PC-3 (cell line): ENCODE data around the gene NPY4R2. TPM values are rescaled to one million over a fixed set of nuclear protein-coding genes. Genes with fewer than 3 reads are reported as not detected.
"Not testable (repeated sequence)": the region's sequence is repeated elsewhere in the genome, so short reads cannot be mapped to it uniquely, and the experiment has no call there.

Experiments
- ATAC-seq: fragments of 200-7000 bp; cut with Tn5 transposase; 2 replicates; pipeline ENCODE4 v1.9.1; 2020; ENCODE audit warnings: mild to moderate bottlenecking, moderate library complexity
- Bru-seq: library from RNA; stranded (reverse); fragments of 400-500 nt; gene quantifications from one replicate; lab custom pipeline; 2021; lab: Mats Ljungman, UMichigan
- BruChase-seq, 2 experiments: library from RNA; stranded (reverse); fragments of 400-500 nt; gene quantifications; one replicate each; lab custom pipeline; 2021; lab: Mats Ljungman, UMichigan
- BruUV-seq: library from RNA; stranded (reverse); fragments of 400-500 nt; replicated peaks from 2 replicates; lab custom pipeline; 2021; lab: Mats Ljungman, UMichigan
- CTCF ChIA-PET: fragments of 300-600 bp; sonication (Branson Sonifier 250); formaldehyde crosslinking; loops from one replicate; lab custom pipeline; 2022; ENCODE audit warnings: antibody characterized with exemption; lab: Charles Lee
- POLR2A ChIA-PET: fragments of 300-600 bp; sonication (Branson Sonifier 250); formaldehyde crosslinking; loops from one replicate; lab custom pipeline; 2022; ENCODE audit warnings: antibody characterized with exemption; ENCODE audit not compliant: unreplicated experiment; lab: Charles Lee
- DNase-seq: peaks from one replicate; pipeline ENCODE4 v3.0.0-alpha.2; 2015
- H2AFZ ChIP-seq: fragments of 300-600 bp; sonication (generic); 2 replicates; pipeline ENCODE4 v1.6.0; 2016; ENCODE audit warnings: antibody characterized with exemption, low read length
- H3F3A ChIP-seq: fragments of 300-600 bp; sonication (generic); one replicate; pipeline ENCODE4 v1.6.0; 2017; ENCODE audit warnings: antibody characterized with exemption, low read length, control low read depth, mild to moderate bottlenecking; ENCODE audit not compliant: unreplicated experiment
- H3K27ac ChIP-seq: fragments of 300-600 bp; sonication (generic); 2 replicates; pipeline ENCODE4 v1.5.1; 2016; ENCODE audit warnings: mild to moderate bottlenecking, low read length
- H3K27me3 ChIP-seq: fragments of 300-600 bp; sonication (generic); 2 replicates; pipeline ENCODE4 v1.6.1; 2016; ENCODE audit warnings: low read length, mixed read lengths
- H3K36me3 ChIP-seq: fragments of 300-600 bp; sonication (generic); 2 replicates; pipeline ENCODE4 v1.6.1; 2016; ENCODE audit warnings: low read depth, mixed run types, low read length, mixed read lengths
- H3K4me1 ChIP-seq: fragments of 300-600 bp; sonication (generic); 2 replicates; pipeline ENCODE4 v1.5.1; 2016; ENCODE audit warnings: low read length; ENCODE audit not compliant: insufficient read depth
- H3K4me2 ChIP-seq: fragments of 300-600 bp; sonication (generic); 2 replicates; pipeline ENCODE4 v1.6.0; 2016; ENCODE audit warnings: low read length
- H3K4me3 ChIP-seq: fragments of 300-600 bp; sonication (generic); 2 replicates; pipeline ENCODE4 v1.5.1; 2016; ENCODE audit warnings: mild to moderate bottlenecking, low read length, mixed read lengths
- H3K79me2 ChIP-seq: fragments of 300-600 bp; sonication (generic); 2 replicates; pipeline ENCODE4 v1.6.1; 2017; ENCODE audit warnings: low read length, mixed read lengths
- H3K9ac ChIP-seq: fragments of 300-600 bp; sonication (generic); 2 replicates; pipeline ENCODE4 v1.6.0; 2016; ENCODE audit warnings: mild to moderate bottlenecking, low read length
- H3K9me2 ChIP-seq: fragments of 300-600 bp; sonication (generic); replicated peaks from 2 replicates; pipeline ENCODE4 v1.6.1; 2016; ENCODE audit warnings: mixed run types, low read length, mixed read lengths
- H3K9me3 ChIP-seq: fragments of 300-600 bp; sonication (generic); 2 replicates; pipeline ENCODE4 v1.6.1; 2016; ENCODE audit warnings: low read length, mixed read lengths
- H4K20me1 ChIP-seq: fragments of 300-600 bp; sonication (generic); 2 replicates; pipeline ENCODE4 v1.6.1; 2016; ENCODE audit warnings: low read length, mixed read lengths
- intact Hi-C: fragments of 100-400 bp; cut with micrococcal nuclease; formaldehyde crosslinking; loops from 2 replicates; pipeline ENCODE4 v1.9.0; 2023
- long read RNA-seq: library from polyadenylated mRNA; unstranded; transcript quantifications from one replicate; pipeline ENCODE4 v2.0.0, GENCODE V29; 2021; ENCODE audit not compliant: unreplicated experiment
- total RNA-seq: library from RNA; depleted of rRNA; stranded (reverse); fragments of >200 nt; gene quantifications from 2 replicates; pipeline ENCODE4 v1.2.3, GENCODE V29; 2014; rRNA removed

Gene NPY4R2, protein sequence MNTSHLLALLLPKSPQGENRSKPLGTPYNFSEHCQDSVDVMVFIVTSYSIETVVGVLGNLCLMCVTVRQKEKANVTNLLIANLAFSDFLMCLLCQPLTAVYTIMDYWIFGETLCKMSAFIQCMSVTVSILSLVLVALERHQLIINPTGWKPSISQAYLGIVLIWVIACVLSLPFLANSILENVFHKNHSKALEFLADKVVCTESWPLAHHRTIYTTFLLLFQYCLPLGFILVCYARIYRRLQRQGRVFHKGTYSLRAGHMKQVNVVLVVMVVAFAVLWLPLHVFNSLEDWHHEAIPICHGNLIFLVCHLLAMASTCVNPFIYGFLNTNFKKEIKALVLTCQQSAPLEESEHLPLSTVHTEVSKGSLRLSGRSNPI
- total RNA-seq (not detected in 2 replicates), Bru-seq, nascent RNA (not detected), BruChase-seq, experiment 1, labeled RNA remaining after a 6-hour chase (not detected), BruChase-seq, experiment 2, labeled RNA remaining after a 2-hour chase (not detected)
- long read RNA-seq = 0 reads

DNA sequence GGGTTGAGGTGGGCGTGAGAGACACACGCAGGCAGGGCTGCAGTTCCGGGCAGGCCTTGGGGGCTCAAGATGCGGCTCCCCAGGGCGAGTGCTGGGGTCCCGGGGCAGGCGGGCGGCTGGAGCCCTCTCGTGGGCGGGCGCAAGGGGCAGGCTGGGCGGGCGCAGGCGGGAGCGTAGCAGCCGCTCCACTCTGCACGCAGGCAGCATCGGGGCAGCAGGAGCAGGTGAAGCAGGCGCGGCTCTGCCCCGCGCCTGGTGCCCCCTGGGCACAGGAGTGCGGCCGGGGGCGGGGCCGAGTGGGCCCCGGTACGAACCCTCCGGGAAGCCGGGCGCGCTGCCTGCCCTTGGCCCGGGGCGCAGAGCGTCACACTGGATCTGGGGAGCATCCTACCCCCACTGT, at the start of gene NPY4R2:
NPY4R2 (plus strand) TSS at position 188 of the 400 bp plus-strand sequence. CDS start 3,326 bp downstream, outside the sequence.
- H3K4me2 ChIP-seq, H3K9me3 ChIP-seq, H3K27me3 ChIP-seq, BruUV-seq, POLR2A ChIA-PET, H3K4me1 ChIP-seq, H3K9ac ChIP-seq, intact Hi-C loops, H3K4me3 ChIP-seq, H3K27ac ChIP-seq, ATAC-seq, DNase-seq, CTCF ChIA-PET, H3K36me3 ChIP-seq, H2AFZ ChIP-seq, H4K20me1 ChIP-seq, H3K9me2 ChIP-seq, H3F3A ChIP-seq, H3K79me2 ChIP-seq: not testable (repeated sequence)

DNA sequence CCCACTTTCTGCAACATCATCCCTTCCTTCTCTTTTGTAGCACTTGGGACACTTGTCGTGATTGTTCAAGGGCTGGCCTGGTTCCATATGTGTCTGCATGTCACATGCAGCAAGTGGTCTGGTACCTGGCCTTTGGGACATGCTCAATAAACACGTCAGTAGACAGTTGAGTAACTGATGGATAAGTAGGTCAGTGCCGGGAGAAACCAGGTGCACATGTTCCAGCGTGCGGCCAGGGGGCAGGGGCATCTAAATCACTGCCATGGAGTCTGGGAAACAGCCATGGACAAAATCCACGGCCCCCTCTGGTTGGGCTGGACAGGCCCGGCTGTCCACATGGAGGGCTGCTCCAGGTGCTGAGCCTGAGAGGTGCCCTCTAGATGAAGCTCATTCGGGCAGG, 47.6 kb upstream of the NPY4R2 start:
- H3F3A ChIP-seq, DNase-seq, H4K20me1 ChIP-seq, H3K4me1 ChIP-seq, H3K36me3 ChIP-seq, CTCF ChIA-PET, H2AFZ ChIP-seq, H3K79me2 ChIP-seq, H3K9me2 ChIP-seq, POLR2A ChIA-PET, H3K27me3 ChIP-seq, H3K4me3 ChIP-seq, H3K9ac ChIP-seq, intact Hi-C loops, ATAC-seq, H3K4me2 ChIP-seq, H3K27ac ChIP-seq, H3K9me3 ChIP-seq, BruUV-seq: not testable (repeated sequence)

DNA sequence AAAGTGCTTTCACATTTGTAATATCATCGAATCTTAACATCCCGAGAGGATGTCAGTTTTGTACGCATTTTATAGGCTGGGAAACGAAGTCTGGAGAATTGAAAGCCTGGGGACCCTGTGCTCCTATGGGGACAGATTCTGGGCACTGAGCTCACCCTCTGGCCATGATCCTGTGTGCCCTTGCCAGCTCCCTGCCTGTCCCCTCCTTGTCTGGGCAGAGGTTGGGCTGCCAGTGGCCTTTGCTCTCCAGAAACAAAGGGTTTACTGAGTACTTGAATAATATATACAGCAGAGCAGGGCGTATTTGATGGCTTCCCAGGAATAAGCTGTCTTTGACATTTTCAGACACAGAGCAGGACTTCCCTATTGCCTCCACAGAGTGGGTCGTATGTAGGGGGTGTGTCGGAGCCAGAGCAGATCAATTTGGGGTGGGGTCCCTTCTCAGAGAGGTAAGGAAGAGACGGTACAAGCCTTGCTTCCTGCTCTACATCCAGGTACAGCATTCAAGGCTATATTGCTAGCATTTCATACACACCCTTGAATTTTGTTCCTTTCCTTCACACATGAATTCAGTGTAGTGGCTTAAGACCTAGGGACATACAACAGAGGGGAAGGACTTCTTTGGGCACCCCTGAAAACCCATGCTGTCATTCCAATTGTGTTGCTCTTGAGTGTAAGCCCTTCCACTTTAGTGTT, 46.8 kb upstream of the NPY4R2 start:
- ATAC-seq, intact Hi-C loops: not testable (repeated sequence)

DNA sequence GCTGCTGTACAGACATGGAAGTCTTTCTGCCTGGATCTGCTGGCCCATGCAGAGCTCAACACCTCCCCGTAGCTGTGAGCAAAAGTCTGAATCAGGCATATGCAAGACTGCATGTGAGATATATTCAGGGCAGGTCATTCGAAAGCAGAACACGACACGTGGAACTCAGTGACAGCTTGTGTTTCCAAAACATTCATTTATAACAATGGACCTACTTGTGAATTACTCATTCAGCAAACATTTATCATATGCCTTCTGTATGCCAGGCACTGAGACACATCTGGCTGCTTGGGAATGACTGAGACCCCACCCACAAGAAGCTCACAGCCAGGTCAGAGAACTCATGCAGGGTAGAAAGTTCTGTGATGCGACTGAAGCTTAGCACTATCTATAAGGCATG, 46.2 kb upstream of the NPY4R2 start:
- DNase-seq, H3K4me1 ChIP-seq, H3K27ac ChIP-seq, CTCF ChIA-PET, H2AFZ ChIP-seq, H3K36me3 ChIP-seq, BruUV-seq, H3K4me3 ChIP-seq, H3K9ac ChIP-seq, H3K9me2 ChIP-seq, H3K9me3 ChIP-seq, H4K20me1 ChIP-seq, H3F3A ChIP-seq, POLR2A ChIA-PET, H3K27me3 ChIP-seq, H3K79me2 ChIP-seq, intact Hi-C loops, H3K4me2 ChIP-seq: not testable (repeated sequence)
- peak; percentile 85 for ATAC-seq

More for the DNA sequence above, 46.8 kb upstream of the NPY4R2 start:
- DNase-seq, POLR2A ChIA-PET, H3K9me2 ChIP-seq, H3K36me3 ChIP-seq, H4K20me1 ChIP-seq, H3K4me2 ChIP-seq, H3K9me3 ChIP-seq, H3F3A ChIP-seq, H3K4me3 ChIP-seq, CTCF ChIA-PET, H3K27ac ChIP-seq, H2AFZ ChIP-seq, BruUV-seq, H3K27me3 ChIP-seq, H3K79me2 ChIP-seq, H3K4me1 ChIP-seq, H3K9ac ChIP-seq: not testable (repeated sequence)

DNA sequence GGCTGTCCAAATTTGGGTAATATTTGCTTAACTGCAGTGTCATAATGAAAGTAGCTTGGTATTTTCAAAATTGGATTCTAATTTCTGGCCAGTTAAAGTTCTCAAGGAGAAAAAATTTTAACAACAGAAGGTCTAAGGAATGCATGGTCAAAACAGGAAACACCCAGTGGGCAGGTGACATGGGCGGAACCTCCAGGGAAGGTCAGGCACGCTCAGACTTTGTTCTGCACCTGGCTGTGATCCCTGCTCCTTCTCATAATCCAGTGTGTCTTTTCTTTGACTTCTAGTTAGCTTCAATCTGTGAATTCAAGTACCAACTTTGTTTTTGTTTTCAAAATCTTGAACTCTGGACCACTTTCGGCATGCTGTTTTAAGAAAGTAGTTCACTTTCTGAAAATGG, 34.2 kb upstream of the NPY4R2 start:
- intact Hi-C loops, H4K20me1 ChIP-seq, BruUV-seq, CTCF ChIA-PET, POLR2A ChIA-PET, DNase-seq, H3K4me2 ChIP-seq, H3K79me2 ChIP-seq, H3K4me3 ChIP-seq, H3F3A ChIP-seq, H3K9me3 ChIP-seq, H3K4me1 ChIP-seq, H2AFZ ChIP-seq, H3K27me3 ChIP-seq, H3K9me2 ChIP-seq, H3K27ac ChIP-seq, H3K36me3 ChIP-seq, H3K9ac ChIP-seq, ATAC-seq: not testable (repeated sequence)

DNA sequence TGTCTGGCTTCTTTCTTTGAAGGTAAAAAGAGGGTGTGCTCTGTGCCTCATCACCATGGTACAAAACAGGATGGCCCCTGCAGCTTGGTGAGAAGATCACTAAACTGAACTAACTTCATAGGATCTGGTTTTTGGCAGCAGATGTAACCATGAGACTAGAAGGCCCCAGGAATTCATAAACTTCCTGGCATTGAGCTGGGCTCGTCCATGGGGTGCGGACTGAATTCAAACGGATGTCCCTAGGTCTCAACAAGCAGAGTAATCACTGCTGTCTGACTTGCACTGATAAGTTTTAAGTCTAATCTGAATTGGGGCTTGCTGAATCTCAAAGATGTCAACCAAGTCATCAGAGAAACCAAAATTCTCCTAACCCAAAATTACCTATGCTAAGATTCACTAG, 33.5 kb upstream of the NPY4R2 start:
- H3K4me3 ChIP-seq, H2AFZ ChIP-seq, H3K79me2 ChIP-seq, POLR2A ChIA-PET, H3K4me1 ChIP-seq, ATAC-seq, H3K9me3 ChIP-seq, H3F3A ChIP-seq, H3K9ac ChIP-seq, H3K36me3 ChIP-seq, H4K20me1 ChIP-seq, intact Hi-C loops, DNase-seq, H3K9me2 ChIP-seq, H3K27ac ChIP-seq, H3K27me3 ChIP-seq, CTCF ChIA-PET, H3K4me2 ChIP-seq, BruUV-seq: not testable (repeated sequence)
